Vagina (tissue), 2 donors: Measurements from ENCODE around the gene POMGNT2. TPM values are rescaled to one million over a fixed set of nuclear protein-coding genes. Genes with fewer than 3 reads are reported as not detected.

ENCODE experiments used
- DNase-seq, 2 donors: peaks; one replicate each; pipeline ENCODE4 v3.0.0-alpha.2; 2017; ENCODE audit errors: extremely low spot score in 2 of 2
- H3K27ac ChIP-seq: fragments of 200-600 bp; sonication (generic); one replicate; pipeline ENCODE4 v1.5.1; 2019
- H3K27me3 ChIP-seq: fragments of 200-600 bp; sonication (generic); one replicate; pipeline ENCODE4 v1.5.1; 2019
- H3K36me3 ChIP-seq, 2 donors: fragments of 200-600 bp; sonication (generic); one replicate each; pipeline ENCODE4 v1.5.1; 2017 to 2019
- H3K4me1 ChIP-seq: fragments of 200-600 bp; sonication (generic); one replicate; pipeline ENCODE4 v1.5.1; 2019
- H3K4me3 ChIP-seq, 2 donors: fragments of 200-600 bp; sonication (generic); 1 replicate in 1 of 2; 2 replicates in 1 of 2; pipeline ENCODE4 v1.5.1; 2016 to 2019
- H3K9me3 ChIP-seq: fragments of 200-600 bp; sonication (generic); one replicate; pipeline ENCODE4 v1.5.1; 2019
- POLR2A ChIP-seq, 2 donors: fragments of 450-650 bp; IDR thresholded peaks; one replicate each; pipeline ENCODE4 v1.6.1; 2017; ENCODE audit warnings: antibody characterized with exemption in 2 of 2, mild to moderate bottlenecking in 2 of 2, moderate library complexity in 2 of 2
- POLR2AphosphoS5 ChIP-seq, 2 donors: sonication (generic); formaldehyde crosslinking; IDR thresholded peaks; one replicate each; pipeline ENCODE4 v1.9.0; 2017; ENCODE audit warnings: antibody characterized with exemption in 2 of 2, mild to moderate bottlenecking in 2 of 2, low read depth in 1 of 2; ENCODE audit not compliant: insufficient read depth in 1 of 2
- intact Hi-C: fragments of 100-400 bp; cut with DNase I; formaldehyde crosslinking; loops from one replicate; pipeline ENCODE4 v1.15.1; 2023
- total RNA-seq: library from RNA; depleted of rRNA; stranded (reverse); fragments of >200 nt; gene quantifications from one replicate; pipeline ENCODE4 v1.2.3, GENCODE V29; 2016
- TF ChIP-seq, protein P1 (sequence below), 3 experiments: fragments of 450-650 bp in 2 of 3; fragments of 200-600 bp in 1 of 3; sonication (generic) in 1 of 3; IDR thresholded peaks; one replicate each; pipeline ENCODE4 v1.5.1; 2017 to 2019; ENCODE audit warnings: antibody characterized with exemption in 3 of 3, mild to moderate bottlenecking in 2 of 3, moderate library complexity in 2 of 3

POMGNT2 gene
- total RNA-seq, 1 donor from 2014 or later: 26.8 TPM

DNA sequence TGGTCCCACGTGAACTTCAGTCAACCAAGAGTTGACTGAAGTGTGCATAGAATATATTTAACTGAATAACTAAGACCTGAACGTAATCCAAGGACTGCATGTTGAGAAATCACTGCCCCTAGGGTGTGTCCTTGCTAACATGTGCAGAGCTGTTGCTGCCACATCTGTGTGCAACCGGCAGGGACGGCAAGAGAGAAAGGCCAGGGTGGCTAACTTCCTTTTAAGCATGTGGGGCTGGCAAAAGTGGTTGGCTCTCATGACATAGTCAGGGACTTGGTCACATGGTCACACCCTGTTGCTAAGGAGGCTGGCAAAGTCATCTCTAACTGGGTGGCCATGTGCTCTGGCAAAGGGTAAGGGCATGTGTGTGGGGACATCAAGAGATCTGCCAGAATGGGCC, 74.4 kb downstream of the POMGNT2 start:
- Histone ChIP-seq H3K27me3 (no peaks in the 10 kb centered on the region), H3K4me1 (peaks cover 9% of the 10 kb centered on the region), H3K9me3 (no peaks in the 10 kb centered on the region), H3K36me3 (no peaks in the 10 kb centered on the region), H3K27ac (no peak overlapping the region), H3K4me3 (no peak overlapping the region)
- TF ChIP-seq POLR2A (IDR thresholded peaks at IDR 0.05) (no peak), POLR2AphosphoS5 (IDR thresholded peaks at IDR 0.05; ENCODE audit: insufficient read depth in 1 of 2, low read depth in 1 of 2) (no peak)
- TF ChIP-seq, protein P1, sequence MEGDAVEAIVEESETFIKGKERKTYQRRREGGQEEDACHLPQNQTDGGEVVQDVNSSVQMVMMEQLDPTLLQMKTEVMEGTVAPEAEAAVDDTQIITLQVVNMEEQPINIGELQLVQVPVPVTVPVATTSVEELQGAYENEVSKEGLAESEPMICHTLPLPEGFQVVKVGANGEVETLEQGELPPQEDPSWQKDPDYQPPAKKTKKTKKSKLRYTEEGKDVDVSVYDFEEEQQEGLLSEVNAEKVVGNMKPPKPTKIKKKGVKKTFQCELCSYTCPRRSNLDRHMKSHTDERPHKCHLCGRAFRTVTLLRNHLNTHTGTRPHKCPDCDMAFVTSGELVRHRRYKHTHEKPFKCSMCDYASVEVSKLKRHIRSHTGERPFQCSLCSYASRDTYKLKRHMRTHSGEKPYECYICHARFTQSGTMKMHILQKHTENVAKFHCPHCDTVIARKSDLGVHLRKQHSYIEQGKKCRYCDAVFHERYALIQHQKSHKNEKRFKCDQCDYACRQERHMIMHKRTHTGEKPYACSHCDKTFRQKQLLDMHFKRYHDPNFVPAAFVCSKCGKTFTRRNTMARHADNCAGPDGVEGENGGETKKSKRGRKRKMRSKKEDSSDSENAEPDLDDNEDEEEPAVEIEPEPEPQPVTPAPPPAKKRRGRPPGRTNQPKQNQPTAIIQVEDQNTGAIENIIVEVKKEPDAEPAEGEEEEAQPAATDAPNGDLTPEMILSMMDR (IDR thresholded peaks at IDR 0.05): no peak
- intact Hi-C loops: no loop called here
- DNase-seq: peak in 1 of 2 donors; percentile 88

DNA sequence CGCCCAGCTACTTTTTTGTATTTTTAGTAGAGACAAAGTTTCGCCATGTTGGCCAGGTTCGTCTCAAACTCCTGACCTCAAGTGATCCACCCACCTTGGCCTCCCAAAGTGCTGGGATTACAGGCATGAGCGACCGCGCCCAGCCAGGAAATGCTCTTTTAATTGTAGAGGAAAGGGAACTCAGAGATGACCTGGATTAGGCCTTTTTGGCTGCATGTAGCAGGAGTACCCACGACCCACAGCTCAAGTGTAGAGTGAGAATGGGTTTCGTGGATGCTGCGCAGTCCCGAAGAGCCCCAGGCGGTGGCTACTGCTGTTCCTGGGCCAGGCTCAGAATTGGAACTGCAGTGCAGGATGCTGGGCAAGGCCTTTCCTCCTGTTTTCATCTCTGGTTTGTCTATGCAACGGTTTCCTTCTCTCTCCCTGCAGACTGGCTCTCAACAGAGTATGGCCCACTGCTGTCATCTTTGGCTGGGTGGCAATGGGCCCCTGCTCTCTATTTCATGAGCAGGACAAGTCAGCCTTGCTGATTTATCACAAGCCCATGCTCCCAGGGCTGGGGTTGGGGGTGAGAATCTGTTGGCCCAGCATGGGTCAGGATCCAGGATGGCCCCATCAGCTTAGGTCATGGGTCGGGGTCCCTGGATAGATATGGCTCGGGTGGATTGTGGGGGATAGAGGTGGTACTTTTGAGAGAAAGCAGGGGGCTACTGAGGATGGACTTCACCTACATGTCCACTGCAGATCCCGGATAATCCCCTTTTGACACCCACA, 75.5 kb downstream of the POMGNT2 start:
- Histone ChIP-seq H3K27ac (no peak overlapping the region), H3K4me1 (peaks cover 9% of the 10 kb centered on the region), H3K27me3 (no peaks in the 10 kb centered on the region), H3K9me3 (no peaks in the 10 kb centered on the region), H3K4me3 (no peak overlapping the region), H3K36me3 (no peaks in the 10 kb centered on the region)
- intact Hi-C loops: no loop called here
- no peak for TF ChIP-seq POLR2AphosphoS5 (IDR thresholded peaks at IDR 0.05; ENCODE audit: insufficient read depth in 1 of 2, low read depth in 1 of 2)
- TF ChIP-seq, protein P1 (IDR thresholded peaks at IDR 0.05): no peak
- no peak for TF ChIP-seq POLR2A (IDR thresholded peaks at IDR 0.05)
- peak in 1 of 2 donors; percentile 40 for DNase-seq

Other genes starting within 250 kb of the POMGNT2 start
- gene CYP8B1, start 230.2 kb downstream of the POMGNT2 start, total RNA-seq: not detected
- 6.6 TPM for gene ZNF662, start 199.9 kb downstream of the POMGNT2 start, total RNA-seq
- 10.6 TPM for gene GASK1A, start 126.8 kb downstream of the POMGNT2 start, total RNA-seq
- gene SNRK, start 180.5 kb upstream of the POMGNT2 start, total RNA-seq: 97.0 TPM